Osteocyte (in vitro differentiated cells): Measurements from ENCODE around the gene FAM199X. TPM values are rescaled to one million over a fixed set of nuclear protein-coding genes. Genes with fewer than 3 reads are reported as not detected.

ENCODE experiments used
- DNase-seq: peaks from one replicate; pipeline ENCODE4 v3.0.0; 2021; ENCODE audit warnings: mixed read lengths; ENCODE audit not compliant: unreplicated experiment; ENCODE audit errors: extremely low spot score
- H3K27ac Mint-ChIP-seq: one replicate; pipeline ENCODE4 v1.8.0; 2021; ENCODE audit warnings: mild to moderate bottlenecking, mixed read lengths; ENCODE audit not compliant: unreplicated experiment
- H3K27me3 Mint-ChIP-seq: one replicate; pipeline ENCODE4 v1.8.0; 2021; ENCODE audit warnings: mixed read lengths; ENCODE audit not compliant: unreplicated experiment
- H3K36me3 Mint-ChIP-seq: one replicate; pipeline ENCODE4 v1.8.0; 2021; ENCODE audit warnings: mixed read lengths; ENCODE audit not compliant: unreplicated experiment
- H3K4me1 Mint-ChIP-seq: one replicate; pipeline ENCODE4 v1.8.0; 2021; ENCODE audit warnings: mixed read lengths; ENCODE audit not compliant: unreplicated experiment
- H3K4me3 Mint-ChIP-seq: one replicate; pipeline ENCODE4 v1.8.0; 2021; ENCODE audit warnings: mild to moderate bottlenecking, moderate library complexity, mixed read lengths; ENCODE audit not compliant: unreplicated experiment
- H3K9me3 Mint-ChIP-seq: one replicate; pipeline ENCODE4 v1.8.0; 2021; ENCODE audit warnings: mixed read lengths; ENCODE audit not compliant: unreplicated experiment
- CTCF ChIP-seq: fragments of 200-600 bp; sonication (generic); IDR thresholded peaks from 2 replicates; pipeline ENCODE4 v1.5.0; 2021; ENCODE audit warnings: antibody characterized with exemption, mild to moderate bottlenecking, moderate library complexity
- long read RNA-seq: library from polyadenylated mRNA; unstranded; transcript quantifications from one replicate; pipeline ENCODE4 v2.0.0, GENCODE V29; 2021
- total RNA-seq: library from RNA; stranded (reverse); gene quantifications from 2 replicates; pipeline ENCODE4 v1.2.1, GENCODE V29; 2021

The FAM199X gene
- total RNA-seq, result 11.2 and 11.7 TPM in 2 replicates
- long read RNA-seq, full-length matches to known transcripts, result 3 of 12 reads
- long read RNA-seq, partial matches to known transcripts, result 2 of 12 reads
- long read RNA-seq, other reads (novel, unspliced or antisense), result 7 of 12 reads

- Mint-ChIP-seq H3K27me3 (no peaks in the 10 kb centered on the region), H3K4me3 (peak within 1 kb of the TSS; percentile 81), H3K27ac (peak within 1 kb of the TSS; percentile 90), H3K9me3 (no peaks in the 10 kb centered on the region), H3K4me1 (peaks cover 21% of the 10 kb centered on the region), H3K36me3 (peaks cover 2% of the 10 kb centered on the region)
- DNase-seq, result peak; percentile 95
- peak; percentile 73 for TF ChIP-seq CTCF
Observed at GRCh38 chrX:104165894-104166734, at the start of gene FAM199X. Gene FAM199X, plus strand, starts transcription at chrX:104166453. Its CDS starts 333 bp downstream, at chrX:104166786.

DNA sequence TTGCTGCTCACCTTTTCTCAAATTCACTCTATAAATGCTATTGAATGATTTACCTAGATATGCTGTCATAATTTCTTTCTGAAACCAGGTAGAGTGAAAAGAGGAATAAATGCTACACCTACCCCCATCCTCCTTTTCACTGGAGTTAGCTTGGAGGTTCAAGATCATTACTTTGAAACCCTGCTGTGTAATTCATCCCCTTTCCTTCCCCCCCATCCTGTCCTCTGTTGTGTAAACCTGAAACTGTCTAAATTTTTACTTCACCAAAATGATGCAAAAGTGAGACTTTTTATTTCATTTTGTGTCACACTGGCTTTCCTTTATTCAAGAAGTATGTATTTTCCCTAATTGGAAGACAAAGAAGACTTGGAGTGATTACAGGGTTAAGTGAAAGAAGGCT, 48.5 kb upstream of the FAM199X start:
- no peaks in the 10 kb centered on the region for H3K36me3 Mint-ChIP-seq
- TF ChIP-seq CTCF, result no peak
- no peak overlapping the region for H3K27ac Mint-ChIP-seq
- H3K9me3 Mint-ChIP-seq, result no peaks in the 10 kb centered on the region
- peaks cover 4% of the 10 kb centered on the region for H3K4me1 Mint-ChIP-seq
- no peaks in the 10 kb centered on the region for H3K27me3 Mint-ChIP-seq
- H3K4me3 Mint-ChIP-seq, result no peak overlapping the region
- no peak for DNase-seq

GRCh38 chrX:104118765-104119164, 47.5 kb upstream of the FAM199X start:
- Mint-ChIP-seq H3K4me3 (no peak overlapping the region), H3K9me3 (no peaks in the 10 kb centered on the region), H3K27me3 (no peaks in the 10 kb centered on the region), H3K4me1 (no peaks in the 10 kb centered on the region), H3K27ac (no peak overlapping the region), H3K36me3 (no peaks in the 10 kb centered on the region)
- DNase-seq, result no peak
- TF ChIP-seq CTCF, result no peak

DNA sequence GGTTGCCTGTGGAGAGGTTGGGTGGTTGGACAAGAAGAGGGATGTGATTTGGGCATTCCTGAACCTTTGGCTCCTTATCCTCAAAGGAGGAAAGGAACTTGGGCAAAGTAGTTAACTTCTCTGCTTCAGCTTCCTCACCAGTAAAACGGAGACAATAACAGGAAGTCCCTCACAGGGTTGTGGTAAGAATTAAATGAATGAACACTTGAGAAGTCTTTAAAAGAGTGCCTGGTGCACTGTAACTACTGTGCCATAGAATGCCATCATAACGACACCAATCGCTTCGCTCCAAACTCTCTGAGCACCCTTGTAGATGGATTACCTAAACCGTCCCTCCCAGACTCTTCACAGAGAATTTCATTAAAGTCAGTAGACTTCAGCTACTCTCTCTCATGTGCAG, 43.4 kb upstream of the FAM199X start:
- H3K4me3 Mint-ChIP-seq, result no peak overlapping the region

More for the DNA sequence above, 43.4 kb upstream of the FAM199X start:
- Mint-ChIP-seq H3K27me3 (no peaks in the 10 kb centered on the region), H3K36me3 (no peaks in the 10 kb centered on the region), H3K9me3 (no peaks in the 10 kb centered on the region), H3K27ac (no peak overlapping the region), H3K4me1 (no peaks in the 10 kb centered on the region)
- DNase-seq, result no peak
- TF ChIP-seq CTCF, result no peak
